ENCODE measurements around the gene UMPS.

The UMPS gene

GRCh38 chr3:124760601-124761000, 30.3 kb downstream of the UMPS start:
- Histone ChIP-seq H3K27me3 (replicated peaks; ENCODE audit: insufficient read depth, low read length) (no peaks in the 10 kb centered on the region), H3F3A (ENCODE audit: insufficient read depth, low read length) (no peaks in the 10 kb centered on the region), H3K9me3 (replicated peaks; ENCODE audit: insufficient read depth, low read length) (no peaks in the 10 kb centered on the region), H3K9me2 (replicated peaks; ENCODE audit: insufficient read depth, low read length) (no peaks in the 10 kb centered on the region), H2AFZ (ENCODE audit: low read length) (no peak overlapping the region), H3K9ac (ENCODE audit: low read length) (no peak overlapping the region), H4K20me1 (ENCODE audit: insufficient read depth, low read length) (no peaks in the 10 kb centered on the region), H3K4me1 (ENCODE audit: low read length) (no peaks in the 10 kb centered on the region), H3K4me3 (ENCODE audit: low read length) (no peak overlapping the region), H3K4me2 (ENCODE audit: low read depth, low read length) (no peak overlapping the region), H3K36me3 (replicated peaks; ENCODE audit: insufficient read depth, low read length) (no peaks in the 10 kb centered on the region), H3K79me2 (ENCODE audit: low read length) (no peaks in the 10 kb centered on the region), H3K27ac (ENCODE audit: low read length) (no peak overlapping the region)
- no peak for TF ChIP-seq EZH2 (optimal IDR thresholded peaks at IDR 0.05; ENCODE audit: low read depth, low read length)
- no peak for TF ChIP-seq EZH2phosphoT487 (IDR thresholded peaks at IDR 0.05; ENCODE audit: low read length)
- no peak for TF ChIP-seq CTCF (IDR thresholded peaks at IDR 0.05; ENCODE audit: low read length)
- no peak for DNase-seq

- no peaks in the 10 kb centered on the region for H3K9me3 ChIP-seq (replicated peaks; ENCODE audit: insufficient read depth, low read length)
- TF ChIP-seq EZH2 (optimal IDR thresholded peaks at IDR 0.05; ENCODE audit: low read depth, low read length) = no peak
- peak; percentile 95 for TF ChIP-seq CTCF (IDR thresholded peaks at IDR 0.05; ENCODE audit: low read length)
- TF ChIP-seq EZH2phosphoT487 (IDR thresholded peaks at IDR 0.05; ENCODE audit: low read length) = no peak
- H2AFZ ChIP-seq (ENCODE audit: low read length) = peak overlapping the region; percentile 52; the same call in 1 of the 2 replicates
- H3K4me3 ChIP-seq (ENCODE audit: low read length) = peak overlapping the region; percentile 34; the same call in 1 of the 2 replicates
- no peaks in the 10 kb centered on the region for H3K4me1 ChIP-seq (ENCODE audit: low read length)
- H4K20me1 ChIP-seq (ENCODE audit: insufficient read depth, low read length) = no peaks in the 10 kb centered on the region
- H3K36me3 ChIP-seq (replicated peaks; ENCODE audit: insufficient read depth, low read length) = no peaks in the 10 kb centered on the region
- no peaks in the 10 kb centered on the region for H3F3A ChIP-seq (ENCODE audit: insufficient read depth, low read length)
- no peaks in the 10 kb centered on the region for H3K79me2 ChIP-seq (ENCODE audit: low read length)
- H3K27ac ChIP-seq (ENCODE audit: low read length) = no peak overlapping the region
- 0 out of 2 replicates have a peak overlapping the region, but pooled peaks have one; percentile 26 for H3K9ac ChIP-seq (ENCODE audit: low read length)
- DNase-seq = peak; percentile 84
- H3K4me2 ChIP-seq (ENCODE audit: low read depth, low read length) = peak overlapping the region; percentile 59
- no peaks in the 10 kb centered on the region for H3K9me2 ChIP-seq (replicated peaks; ENCODE audit: insufficient read depth, low read length)
- no peaks in the 10 kb centered on the region for H3K27me3 ChIP-seq (replicated peaks; ENCODE audit: insufficient read depth, low read length)
These were observed 31.1 kb downstream of the UMPS start for GRCh38 chr3:124761250-124761796.

- H3K4me3 ChIP-seq (ENCODE audit: low read length) = no peak overlapping the region
- H3K4me2 ChIP-seq (ENCODE audit: low read depth, low read length) = no peak overlapping the region
- H3K27me3 ChIP-seq (replicated peaks; ENCODE audit: insufficient read depth, low read length) = no peaks in the 10 kb centered on the region
- DNase-seq = no peak
- H2AFZ ChIP-seq (ENCODE audit: low read length) = no peak overlapping the region
- no peaks in the 10 kb centered on the region for H3F3A ChIP-seq (ENCODE audit: insufficient read depth, low read length)
- H3K9me3 ChIP-seq (replicated peaks; ENCODE audit: insufficient read depth, low read length) = no peaks in the 10 kb centered on the region
- no peaks in the 10 kb centered on the region for H3K9me2 ChIP-seq (replicated peaks; ENCODE audit: insufficient read depth, low read length)
- H4K20me1 ChIP-seq (ENCODE audit: insufficient read depth, low read length) = no peaks in the 10 kb centered on the region
- H3K9ac ChIP-seq (ENCODE audit: low read length) = no peak overlapping the region
- no peaks in the 10 kb centered on the region for H3K36me3 ChIP-seq (replicated peaks; ENCODE audit: insufficient read depth, low read length)
- no peak for TF ChIP-seq EZH2 (optimal IDR thresholded peaks at IDR 0.05; ENCODE audit: low read depth, low read length)
- no peak for TF ChIP-seq CTCF (IDR thresholded peaks at IDR 0.05; ENCODE audit: low read length)
- TF ChIP-seq EZH2phosphoT487 (IDR thresholded peaks at IDR 0.05; ENCODE audit: low read length) = no peak
- no peak overlapping the region for H3K27ac ChIP-seq (ENCODE audit: low read length)
- H3K79me2 ChIP-seq (ENCODE audit: low read length) = no peaks in the 10 kb centered on the region
- H3K4me1 ChIP-seq (ENCODE audit: low read length) = no peaks in the 10 kb centered on the region
These were observed 31.8 kb downstream of the UMPS start for GRCh38 chr3:124761935-124762660.

All from MM.1S (cell line).